GM21737 (cell line): ENCODE measurements around the gene CCDC33.

ENCODE experiments used
- ATAC-seq: cut with Tn5 transposase; IDR thresholded peaks from one replicate; pipeline ENCODE4 v1.9.1; 2021; ENCODE audit warnings: mild to moderate bottlenecking, moderate library complexity; ENCODE audit not compliant: unreplicated experiment

CCDC33 gene

GRCh38 chr15:74257623-74258022 lies 21.5 kb downstream of the CCDC33 start:
- no peak for ATAC-seq

GRCh38 chr15:74258456-74259291 lies 22.5 kb downstream of the CCDC33 start:
- ATAC-seq, result no peak

- ATAC-seq, result no peak
These were observed 23.1 kb downstream of the CCDC33 start for GRCh38 chr15:74259292-74259648.

- no peak for ATAC-seq
These were observed 23.9 kb downstream of the CCDC33 start for GRCh38 chr15:74259821-74260607.

GRCh38 chr15:74261041-74261440 lies 24.9 kb downstream of the CCDC33 start:
- no peak for ATAC-seq

- ATAC-seq, result no peak
These were observed 25.6 kb downstream of the CCDC33 start for GRCh38 chr15:74261685-74262084.

GRCh38 chr15:74262151-74262550 lies 26.0 kb downstream of the CCDC33 start:
- no peak for ATAC-seq

- no peak for ATAC-seq
These were observed 26.5 kb downstream of the CCDC33 start for GRCh38 chr15:74262625-74263024.

- no peak for ATAC-seq
These were observed 27.3 kb downstream of the CCDC33 start for GRCh38 chr15:74263466-74263865.

GRCh38 chr15:74264081-74264501 lies 28.0 kb downstream of the CCDC33 start:
- no peak for ATAC-seq

- ATAC-seq, result no peak
These were observed 29.0 kb downstream of the CCDC33 start for GRCh38 chr15:74265046-74265639.

GRCh38 chr15:74268020-74268419 lies 31.9 kb downstream of the CCDC33 start:
- ATAC-seq, result no peak

GRCh38 chr15:74269362-74270035 lies 33.4 kb downstream of the CCDC33 start:
- no peak for ATAC-seq

GRCh38 chr15:74270155-74270554 lies 34.0 kb downstream of the CCDC33 start:
- ATAC-seq, result no peak

- no peak for ATAC-seq
These were observed 34.9 kb downstream of the CCDC33 start for GRCh38 chr15:74270854-74271520.

GRCh38 chr15:74272812-74273211 lies 36.7 kb downstream of the CCDC33 start:
- no peak for ATAC-seq

- no peak for ATAC-seq
These were observed 38.4 kb downstream of the CCDC33 start for GRCh38 chr15:74274470-74275038.

GRCh38 chr15:74275957-74276356 lies 39.8 kb downstream of the CCDC33 start:
- ATAC-seq, result no peak

- ATAC-seq, result no peak
These were observed 40.4 kb downstream of the CCDC33 start for GRCh38 chr15:74276560-74276959.

GRCh38 chr15:74277242-74277810 lies 41.2 kb downstream of the CCDC33 start:
- no peak for ATAC-seq
